GM12872 (cell line): ENCODE measurements around the gene RHBDL3.

Experiments used
- TF ChIP-seq, protein P1 (sequence below): IDR thresholded peaks from 3 replicates; pipeline ENCODE4 v1.5.1; 2011; ENCODE audit warnings: low read depth, mild to moderate bottlenecking, low read length, moderate library complexity; ENCODE audit not compliant: insufficient read depth

The RHBDL3 gene, protein sequence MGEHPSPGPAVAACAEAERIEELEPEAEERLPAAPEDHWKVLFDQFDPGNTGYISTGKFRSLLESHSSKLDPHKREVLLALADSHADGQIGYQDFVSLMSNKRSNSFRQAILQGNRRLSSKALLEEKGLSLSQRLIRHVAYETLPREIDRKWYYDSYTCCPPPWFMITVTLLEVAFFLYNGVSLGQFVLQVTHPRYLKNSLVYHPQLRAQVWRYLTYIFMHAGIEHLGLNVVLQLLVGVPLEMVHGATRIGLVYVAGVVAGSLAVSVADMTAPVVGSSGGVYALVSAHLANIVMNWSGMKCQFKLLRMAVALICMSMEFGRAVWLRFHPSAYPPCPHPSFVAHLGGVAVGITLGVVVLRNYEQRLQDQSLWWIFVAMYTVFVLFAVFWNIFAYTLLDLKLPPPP

GRCh38 chr17:32265192-32265923 is at the start of gene RHBDL3:
RHBDL3 (plus strand) TSS chr17:32265832; CDS start chr17:32266190, 358 bp downstream.
- TF ChIP-seq, protein P1, sequence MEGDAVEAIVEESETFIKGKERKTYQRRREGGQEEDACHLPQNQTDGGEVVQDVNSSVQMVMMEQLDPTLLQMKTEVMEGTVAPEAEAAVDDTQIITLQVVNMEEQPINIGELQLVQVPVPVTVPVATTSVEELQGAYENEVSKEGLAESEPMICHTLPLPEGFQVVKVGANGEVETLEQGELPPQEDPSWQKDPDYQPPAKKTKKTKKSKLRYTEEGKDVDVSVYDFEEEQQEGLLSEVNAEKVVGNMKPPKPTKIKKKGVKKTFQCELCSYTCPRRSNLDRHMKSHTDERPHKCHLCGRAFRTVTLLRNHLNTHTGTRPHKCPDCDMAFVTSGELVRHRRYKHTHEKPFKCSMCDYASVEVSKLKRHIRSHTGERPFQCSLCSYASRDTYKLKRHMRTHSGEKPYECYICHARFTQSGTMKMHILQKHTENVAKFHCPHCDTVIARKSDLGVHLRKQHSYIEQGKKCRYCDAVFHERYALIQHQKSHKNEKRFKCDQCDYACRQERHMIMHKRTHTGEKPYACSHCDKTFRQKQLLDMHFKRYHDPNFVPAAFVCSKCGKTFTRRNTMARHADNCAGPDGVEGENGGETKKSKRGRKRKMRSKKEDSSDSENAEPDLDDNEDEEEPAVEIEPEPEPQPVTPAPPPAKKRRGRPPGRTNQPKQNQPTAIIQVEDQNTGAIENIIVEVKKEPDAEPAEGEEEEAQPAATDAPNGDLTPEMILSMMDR: no peak

DNA sequence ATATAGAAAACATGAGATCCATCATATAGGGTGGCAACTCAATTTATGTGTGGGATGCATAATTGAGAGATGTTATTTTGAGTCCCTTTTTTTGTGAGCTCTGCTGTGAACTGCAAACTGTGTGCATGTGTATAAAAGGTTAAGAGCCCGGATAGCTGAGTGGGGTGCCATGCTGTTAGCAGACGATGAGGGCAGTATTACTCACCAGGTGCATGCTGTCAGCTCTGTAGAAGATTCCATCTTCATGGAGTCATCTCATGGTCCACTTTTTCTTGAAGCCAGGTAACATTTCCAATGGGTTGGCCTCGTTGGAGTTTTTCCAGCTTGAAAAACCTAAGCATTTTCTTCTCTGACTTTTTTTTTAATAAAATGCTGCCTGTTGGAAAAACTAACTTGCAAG is 43.0 kb upstream of the RHBDL3 start:
- TF ChIP-seq, protein P1: no peak

- TF ChIP-seq, protein P1: no peak
Measured at GRCh38 chr17:32223703-32224102, 41.9 kb upstream of the RHBDL3 start.

GRCh38 chr17:32226886-32227285 is 38.7 kb upstream of the RHBDL3 start:
- TF ChIP-seq, protein P1: no peak

DNA sequence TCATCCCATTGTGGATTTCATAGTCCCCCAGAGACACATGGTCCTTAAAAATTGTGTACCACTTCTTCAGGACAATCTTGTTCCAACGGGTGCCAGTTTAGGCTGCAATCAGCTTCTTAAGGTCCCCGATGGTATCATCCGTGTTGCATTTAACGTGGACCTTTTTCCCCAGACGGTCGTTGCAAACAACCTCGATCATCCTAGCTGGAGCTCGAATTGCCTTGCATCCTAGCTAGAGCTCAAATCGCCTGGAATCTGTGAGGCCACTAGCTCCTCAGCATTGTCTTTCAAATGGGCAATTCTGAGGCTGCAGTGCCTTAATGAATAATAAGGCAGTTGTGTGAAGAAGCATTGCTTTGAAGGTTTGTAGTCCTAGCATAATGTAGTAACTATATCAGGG is 37.7 kb upstream of the RHBDL3 start:
- TF ChIP-seq, protein P1: no peak

DNA sequence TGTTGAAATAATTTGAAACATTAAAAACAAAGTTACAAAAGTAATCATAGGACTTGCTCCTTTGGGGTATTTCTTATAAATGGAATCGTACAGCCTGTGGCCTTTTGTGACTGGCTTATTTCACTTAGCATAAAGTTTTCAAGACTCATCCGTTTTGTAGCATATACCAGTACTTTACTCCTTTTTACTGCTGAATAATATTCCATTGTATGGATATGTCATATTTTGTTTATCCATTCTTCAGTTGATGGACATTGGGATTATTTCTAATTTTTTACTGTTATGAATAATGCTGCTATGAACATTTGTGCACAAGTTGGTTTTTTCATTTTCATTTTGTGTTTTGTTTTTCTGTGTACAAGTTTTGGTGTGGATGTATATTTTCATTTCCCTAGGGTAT is 30.0 kb upstream of the RHBDL3 start:
- TF ChIP-seq, protein P1: no peak

- TF ChIP-seq, protein P1: no peak
Measured at GRCh38 chr17:32239456-32239855, 26.2 kb upstream of the RHBDL3 start.
